Suprapubic skin (tissue), 3 donors: ENCODE measurements around the gene MAN2B1.
"Not testable (repeated sequence)": the region's sequence is repeated elsewhere in the genome, so short reads cannot be mapped to it uniquely, and the experiment has no call there.

ENCODE experiments used
- CTCF ChIP-seq, 2 donors: fragments of 200-600 bp in 1 of 2; fragments of 450-650 bp in 1 of 2; sonication (generic) in 1 of 2; IDR thresholded peaks; one replicate each; pipeline ENCODE4 v1.5.1; 2016 to 2019; ENCODE audit warnings: antibody characterized with exemption in 2 of 2, mild to moderate bottlenecking in 1 of 2, moderate library complexity in 1 of 2
- EP300 ChIP-seq: sonication (generic); formaldehyde crosslinking; IDR thresholded peaks from one replicate; pipeline ENCODE4 v1.6.1; 2017; ENCODE audit warnings: antibody characterized with exemption
- POLR2A ChIP-seq, 2 donors: fragments of 450-650 bp; IDR thresholded peaks; one replicate each; pipeline ENCODE4 v1.6.1; 2017; ENCODE audit warnings: antibody characterized with exemption in 2 of 2, mild to moderate bottlenecking in 2 of 2, moderate library complexity in 2 of 2

GRCh38 chr19:12643716-12644115, 22.8 kb downstream of the MAN2B1 start:
- TF ChIP-seq CTCF (IDR thresholded peaks at IDR 0.05); POLR2A (IDR thresholded peaks at IDR 0.05); EP300: not testable (repeated sequence)
